Fibroblast of the conjunctiva (primary cell): ENCODE results near the gene RBM4.

Source experiments
- DNase-seq: peaks from one replicate; pipeline ENCODE4 v3.0.0-alpha.2; 2010; ENCODE audit warnings: low read depth

The RBM4 gene

GRCh38 chr11:66689661-66690590, 51.4 kb downstream of the RBM4 start:
- no peak for DNase-seq

DNA sequence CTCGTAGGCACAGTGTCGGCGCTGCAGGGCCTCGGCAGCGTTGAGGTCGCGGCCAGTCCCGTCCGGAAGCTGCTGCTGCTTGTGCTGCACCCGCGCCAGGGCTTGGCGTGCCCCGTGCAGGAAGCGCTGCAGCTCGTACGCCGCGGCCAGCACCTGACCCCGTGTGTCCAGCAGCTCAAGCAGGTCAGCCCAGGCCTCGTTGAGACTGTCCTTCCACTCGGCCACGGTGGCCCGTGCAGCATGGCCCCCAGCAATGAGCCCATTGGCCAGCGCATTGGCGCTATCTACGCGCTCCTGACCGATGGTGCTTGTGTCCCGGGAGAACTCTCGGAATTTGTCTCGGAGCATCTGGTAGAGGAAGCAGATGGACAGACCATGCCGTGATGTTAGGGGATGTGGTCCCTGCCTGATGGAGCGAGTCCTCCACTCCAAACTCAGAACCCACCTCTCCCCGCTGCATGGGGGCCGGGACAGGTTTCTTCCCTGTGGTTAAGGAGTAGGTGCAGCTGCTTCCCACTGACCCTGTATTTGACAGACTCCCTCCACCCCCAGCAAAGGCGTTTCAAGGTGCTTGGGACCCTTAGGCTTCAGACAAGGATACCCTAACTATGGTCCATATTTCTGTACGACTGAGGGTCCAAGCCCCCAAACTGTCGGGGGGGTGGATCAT, 52.9 kb downstream of the RBM4 start:
- no peak for DNase-seq

GRCh38 chr11:66692446-66692845, 53.9 kb downstream of the RBM4 start:
- no peak for DNase-seq

DNA sequence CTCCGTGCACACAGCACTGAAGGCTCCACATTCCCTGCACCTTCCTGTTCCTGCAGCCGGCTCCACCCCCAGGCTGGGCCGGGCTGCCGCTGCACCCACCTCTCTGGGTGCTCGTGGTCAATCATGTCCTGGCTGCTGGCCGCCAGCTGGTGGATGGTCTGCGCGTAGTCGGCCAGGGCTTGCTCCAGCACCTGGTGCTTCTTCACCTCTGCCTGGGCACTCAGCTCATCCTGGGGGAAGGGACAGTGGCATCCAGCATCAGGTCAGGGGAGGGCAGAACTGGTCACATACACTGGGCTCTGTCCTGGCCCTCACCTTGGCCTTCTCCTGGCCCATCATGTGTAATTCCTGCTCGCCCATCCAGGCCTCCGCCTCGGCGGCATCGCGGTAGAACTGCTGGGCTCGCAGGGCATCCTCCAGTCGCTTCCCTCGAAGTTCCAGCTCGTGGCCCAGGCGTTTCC, 54.4 kb downstream of the RBM4 start:
- no peak for DNase-seq

GRCh38 chr11:66693356-66694055, 55.0 kb downstream of the RBM4 start:
- DNase-seq: no peak

GRCh38 chr11:66694056-66694410, 55.5 kb downstream of the RBM4 start:
- no peak for DNase-seq

- peak; percentile 96 for DNase-seq
These were observed 56.3 kb downstream of the RBM4 start for GRCh38 chr11:66694732-66695207.
